Measurements from ENCODE around the gene TDRD12. TPM values are rescaled to one million over a fixed set of nuclear protein-coding genes. Genes with fewer than 3 reads are reported as not detected.
A peak's percentile ranks its signal among the peaks of the same experiment; 100 is the strongest.

TDRD12 gene
- total RNA-seq, 1 donor: 0.36 TPM

GRCh38 chr19:32819419-32820400, 100.1 kb downstream of the TDRD12 start:
- Histone ChIP-seq H3K9me3 (ENCODE audit: low read depth, low read length) (no peaks in the 10 kb centered on the region), H3K4me2 (ENCODE audit: insufficient read depth, low read length) (no peak overlapping the region), H3K27me3 (ENCODE audit: insufficient read depth, low read length) (peaks cover 9% of the 10 kb centered on the region), H3K36me3 (ENCODE audit: insufficient read depth, low read length) (no peaks in the 10 kb centered on the region), H3K79me2 (ENCODE audit: insufficient read depth, low read length) (no peaks in the 10 kb centered on the region), H4K20me1 (ENCODE audit: insufficient read depth, low read length) (no peaks in the 10 kb centered on the region), H3K4me3 (ENCODE audit: insufficient read depth, low read length) (no peak overlapping the region), H3K27ac (ENCODE audit: low read depth, low read length) (no peak overlapping the region), H2AFZ (ENCODE audit: low read length) (no peak overlapping the region), H3K4me1 (ENCODE audit: insufficient read depth, low read length) (no peaks in the 10 kb centered on the region)
- peak; percentile 29 for DNase-seq (ENCODE audit: insufficient read length, low spot score, missing footprints)
- TF ChIP-seq, protein P1, sequence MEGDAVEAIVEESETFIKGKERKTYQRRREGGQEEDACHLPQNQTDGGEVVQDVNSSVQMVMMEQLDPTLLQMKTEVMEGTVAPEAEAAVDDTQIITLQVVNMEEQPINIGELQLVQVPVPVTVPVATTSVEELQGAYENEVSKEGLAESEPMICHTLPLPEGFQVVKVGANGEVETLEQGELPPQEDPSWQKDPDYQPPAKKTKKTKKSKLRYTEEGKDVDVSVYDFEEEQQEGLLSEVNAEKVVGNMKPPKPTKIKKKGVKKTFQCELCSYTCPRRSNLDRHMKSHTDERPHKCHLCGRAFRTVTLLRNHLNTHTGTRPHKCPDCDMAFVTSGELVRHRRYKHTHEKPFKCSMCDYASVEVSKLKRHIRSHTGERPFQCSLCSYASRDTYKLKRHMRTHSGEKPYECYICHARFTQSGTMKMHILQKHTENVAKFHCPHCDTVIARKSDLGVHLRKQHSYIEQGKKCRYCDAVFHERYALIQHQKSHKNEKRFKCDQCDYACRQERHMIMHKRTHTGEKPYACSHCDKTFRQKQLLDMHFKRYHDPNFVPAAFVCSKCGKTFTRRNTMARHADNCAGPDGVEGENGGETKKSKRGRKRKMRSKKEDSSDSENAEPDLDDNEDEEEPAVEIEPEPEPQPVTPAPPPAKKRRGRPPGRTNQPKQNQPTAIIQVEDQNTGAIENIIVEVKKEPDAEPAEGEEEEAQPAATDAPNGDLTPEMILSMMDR (IDR thresholded peaks at IDR 0.05; ENCODE audit: extremely low read depth, low read depth, low read length): no peak

- Histone ChIP-seq H3K27me3 (ENCODE audit: insufficient read depth, low read length) (peaks cover 9% of the 10 kb centered on the region), H3K36me3 (ENCODE audit: insufficient read depth, low read length) (no peaks in the 10 kb centered on the region), H3K9me3 (ENCODE audit: low read depth, low read length) (no peaks in the 10 kb centered on the region), H3K4me2 (ENCODE audit: insufficient read depth, low read length) (no peak overlapping the region), H2AFZ (ENCODE audit: low read length) (no peak overlapping the region), H3K79me2 (ENCODE audit: insufficient read depth, low read length) (no peaks in the 10 kb centered on the region), H3K4me3 (ENCODE audit: insufficient read depth, low read length) (no peak overlapping the region), H3K27ac (ENCODE audit: low read depth, low read length) (no peak overlapping the region), H4K20me1 (ENCODE audit: insufficient read depth, low read length) (no peaks in the 10 kb centered on the region), H3K4me1 (ENCODE audit: insufficient read depth, low read length) (no peaks in the 10 kb centered on the region)
- DNase-seq (ENCODE audit: insufficient read length, low spot score, missing footprints): peak; percentile 60
- TF ChIP-seq, protein P1 (IDR thresholded peaks at IDR 0.05; ENCODE audit: extremely low read depth, low read depth, low read length): no peak
Measured at GRCh38 chr19:32822916-32823746, 103.6 kb downstream of the TDRD12 start.

DNA sequence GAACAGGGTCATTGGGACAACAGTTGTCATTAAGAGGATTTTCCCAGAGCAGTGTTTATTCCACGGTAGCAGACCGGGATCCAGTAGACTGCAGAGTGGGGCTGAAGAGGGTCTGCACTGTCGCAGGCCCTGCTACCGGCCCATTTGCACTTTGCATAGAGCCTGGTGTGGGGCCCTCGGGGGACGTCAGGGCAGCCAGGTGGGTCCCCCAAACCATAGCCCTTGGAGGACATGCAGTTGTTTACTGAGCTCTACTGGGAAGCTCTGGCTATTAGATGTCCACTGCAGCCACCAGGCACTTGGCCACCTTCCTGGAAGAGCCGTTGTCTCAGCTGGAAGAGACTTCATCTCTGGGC, 104.2 kb downstream of the TDRD12 start:
- Histone ChIP-seq H3K9me3 (ENCODE audit: low read depth, low read length) (no peaks in the 10 kb centered on the region), H3K4me3 (ENCODE audit: insufficient read depth, low read length) (no peak overlapping the region), H2AFZ (ENCODE audit: low read length) (no peak overlapping the region), H3K79me2 (ENCODE audit: insufficient read depth, low read length) (no peaks in the 10 kb centered on the region), H3K36me3 (ENCODE audit: insufficient read depth, low read length) (no peaks in the 10 kb centered on the region), H3K27ac (ENCODE audit: low read depth, low read length) (no peak overlapping the region), H3K4me2 (ENCODE audit: insufficient read depth, low read length) (no peak overlapping the region), H3K27me3 (ENCODE audit: insufficient read depth, low read length) (peaks cover 9% of the 10 kb centered on the region), H4K20me1 (ENCODE audit: insufficient read depth, low read length) (no peaks in the 10 kb centered on the region), H3K4me1 (ENCODE audit: insufficient read depth, low read length) (no peaks in the 10 kb centered on the region)
- TF ChIP-seq, protein P1 (IDR thresholded peaks at IDR 0.05; ENCODE audit: extremely low read depth, low read depth, low read length): no peak
- peak; percentile 56 for DNase-seq (ENCODE audit: insufficient read length, low spot score, missing footprints)

All from osteoblast (primary cell).